SU-DHL-6 (cell line): ENCODE results near the gene LCE2B.
"Not testable (repeated sequence)": the region's sequence is repeated elsewhere in the genome, so short reads cannot be mapped to it uniquely, and the experiment has no call there.

Source experiments
- H2AFZ ChIP-seq: fragments of 200-600 bp; sonication (generic); 2 replicates; pipeline ENCODE4 v1.6.1; 2014; ENCODE audit warnings: low read depth, mild to moderate bottlenecking, moderate library complexity, mixed read lengths, antibody characterized with exemption, low read length; ENCODE audit not compliant: severe bottlenecking
- H3F3A ChIP-seq: fragments of 200-600 bp; shearing (Covaris generic); 2 replicates; pipeline ENCODE4 v1.6.0; 2016; ENCODE audit warnings: antibody characterized with exemption, mild to moderate bottlenecking; ENCODE audit not compliant: insufficient read depth
- H3K27ac ChIP-seq: fragments of 200-600 bp; sonication (generic); 2 replicates; pipeline ENCODE4 v1.5.1; 2016; ENCODE audit warnings: low read depth, mild to moderate bottlenecking, low read length, moderate library complexity, mixed read lengths
- H3K27me3 ChIP-seq: fragments of 200-600 bp; sonication (generic), shearing (Covaris generic); 2 replicates; pipeline ENCODE4 v1.6.0; 2014; ENCODE audit warnings: mild to moderate bottlenecking, low read length
- H3K36me3 ChIP-seq: fragments of 200-600 bp; sonication (generic); 2 replicates; pipeline ENCODE4 v1.6.1; 2014; ENCODE audit warnings: mild to moderate bottlenecking, low read length, mixed read lengths
- H3K4me2 ChIP-seq: fragments of 300-600, 200-600 bp; shearing (Covaris generic), sonication (generic); 2 replicates; pipeline ENCODE4 v1.6.0; 2014; ENCODE audit warnings: low read length, low read depth, mild to moderate bottlenecking; ENCODE audit not compliant: poor library complexity, severe bottlenecking
- H3K4me3 ChIP-seq: fragments of 200-600 bp; sonication (generic); 2 replicates; pipeline ENCODE4 v1.5.1; 2014; ENCODE audit warnings: antibody characterized with exemption, low read length, mild to moderate bottlenecking, mixed read lengths; ENCODE audit not compliant: insufficient read depth, poor library complexity, severe bottlenecking
- H3K79me2 ChIP-seq: fragments of 200-600 bp; sonication (generic); 2 replicates; pipeline ENCODE4 v1.6.1; 2014; ENCODE audit warnings: mild to moderate bottlenecking, low read length, moderate library complexity; ENCODE audit not compliant: insufficient read depth
- H3K9ac ChIP-seq: fragments of 200-600 bp; sonication (generic); 2 replicates; pipeline ENCODE4 v1.7.0; 2014; ENCODE audit warnings: mild to moderate bottlenecking, low read length
- H3K9me2 ChIP-seq: fragments of 200-600 bp; sonication (generic); replicated peaks from 2 replicates; pipeline ENCODE4 v1.6.1; 2014; ENCODE audit warnings: low read length; ENCODE audit not compliant: insufficient read depth
- H3K9me3 ChIP-seq: fragments of 200-600 bp; sonication (generic); 2 replicates; pipeline ENCODE4 v1.6.1; 2014; ENCODE audit warnings: low read length, mixed read lengths; ENCODE audit not compliant: insufficient read depth
- H4K20me1 ChIP-seq: fragments of 200-600 bp; sonication (generic); 2 replicates; pipeline ENCODE4 v1.6.1; 2014; ENCODE audit warnings: low read depth, mild to moderate bottlenecking, antibody characterized with exemption, low read length, moderate library complexity, mixed read lengths
- EZH2phosphoT487 ChIP-seq: fragments of 200-600 bp; sonication (generic), shearing (Covaris generic); conservative IDR thresholded peaks from 2 replicates; pipeline ENCODE4 v1.6.1; 2018; ENCODE audit warnings: mild to moderate bottlenecking, antibody characterized with exemption, low read length, moderate library complexity, mixed read lengths
- TF ChIP-seq, protein P1 (sequence below): fragments of 200-600 bp; sonication (generic); IDR thresholded peaks from one replicate; pipeline ENCODE4 v1.5.1; 2017; ENCODE audit warnings: antibody characterized with exemption, mild to moderate bottlenecking, low read length, moderate library complexity; ENCODE audit not compliant: insufficient read depth, poor library complexity, severe bottlenecking

The LCE2B gene

DNA sequence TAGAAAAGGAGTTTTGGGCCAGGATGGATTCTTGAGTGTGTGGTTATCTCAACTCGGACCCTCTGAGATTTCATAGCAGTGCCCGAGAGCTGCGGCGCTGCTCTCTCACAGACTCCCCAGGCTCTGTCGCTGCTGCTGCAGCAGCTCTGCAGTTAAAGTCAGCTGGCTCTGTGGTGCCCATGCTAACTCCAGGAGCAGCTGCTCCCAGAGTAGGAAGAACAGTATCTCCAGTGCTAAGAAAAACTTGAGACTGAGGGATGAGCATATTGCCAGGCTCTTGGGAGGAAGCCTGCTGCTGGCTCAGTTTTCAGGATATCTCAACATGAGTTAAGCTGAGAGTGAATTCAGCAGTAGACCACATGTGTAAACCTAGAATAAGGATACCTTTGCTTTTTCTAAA is 18.3 kb upstream of the LCE2B start:
- Histone ChIP-seq H4K20me1 (no peaks in the 10 kb centered on the region), H3K27me3 (no peaks in the 10 kb centered on the region), H3F3A (no peaks in the 10 kb centered on the region), H3K9me3 (no peaks in the 10 kb centered on the region), H3K4me2 (no peak overlapping the region), H3K27ac (no peak overlapping the region), H3K79me2 (no peaks in the 10 kb centered on the region), H3K4me3 (no peak overlapping the region), H2AFZ (no peak overlapping the region), H3K36me3 (no peaks in the 10 kb centered on the region), H3K9ac (no peak overlapping the region), H3K9me2 (no peaks in the 10 kb centered on the region)
- TF ChIP-seq EZH2phosphoT487, result no peak
- TF ChIP-seq, protein P1, sequence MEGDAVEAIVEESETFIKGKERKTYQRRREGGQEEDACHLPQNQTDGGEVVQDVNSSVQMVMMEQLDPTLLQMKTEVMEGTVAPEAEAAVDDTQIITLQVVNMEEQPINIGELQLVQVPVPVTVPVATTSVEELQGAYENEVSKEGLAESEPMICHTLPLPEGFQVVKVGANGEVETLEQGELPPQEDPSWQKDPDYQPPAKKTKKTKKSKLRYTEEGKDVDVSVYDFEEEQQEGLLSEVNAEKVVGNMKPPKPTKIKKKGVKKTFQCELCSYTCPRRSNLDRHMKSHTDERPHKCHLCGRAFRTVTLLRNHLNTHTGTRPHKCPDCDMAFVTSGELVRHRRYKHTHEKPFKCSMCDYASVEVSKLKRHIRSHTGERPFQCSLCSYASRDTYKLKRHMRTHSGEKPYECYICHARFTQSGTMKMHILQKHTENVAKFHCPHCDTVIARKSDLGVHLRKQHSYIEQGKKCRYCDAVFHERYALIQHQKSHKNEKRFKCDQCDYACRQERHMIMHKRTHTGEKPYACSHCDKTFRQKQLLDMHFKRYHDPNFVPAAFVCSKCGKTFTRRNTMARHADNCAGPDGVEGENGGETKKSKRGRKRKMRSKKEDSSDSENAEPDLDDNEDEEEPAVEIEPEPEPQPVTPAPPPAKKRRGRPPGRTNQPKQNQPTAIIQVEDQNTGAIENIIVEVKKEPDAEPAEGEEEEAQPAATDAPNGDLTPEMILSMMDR, result no peak

GRCh38 chr1:152673016-152673415 is 12.9 kb upstream of the LCE2B start:
- Histone ChIP-seq H3K36me3 (no peaks in the 10 kb centered on the region), H3F3A (no peaks in the 10 kb centered on the region), H3K9me3 (no peaks in the 10 kb centered on the region), H3K9ac (no peak overlapping the region), H4K20me1 (no peaks in the 10 kb centered on the region), H3K9me2 (no peaks in the 10 kb centered on the region), H2AFZ (no peak overlapping the region), H3K27me3 (no peaks in the 10 kb centered on the region), H3K4me3 (no peak overlapping the region), H3K79me2 (no peaks in the 10 kb centered on the region), H3K27ac (no peak overlapping the region), H3K4me2 (no peak overlapping the region)
- TF ChIP-seq, protein P1, result no peak
- no peak for TF ChIP-seq EZH2phosphoT487

GRCh38 chr1:152674983-152675382 is 10.9 kb upstream of the LCE2B start, which contains the start of gene LCE2C:
Gene LCE2C (plus strand): TSS chr1:152675279. CDS start chr1:152676016, 737 bp downstream.
- H2AFZ ChIP-seq, H3K79me2 ChIP-seq, H3K4me2 ChIP-seq, H3K27me3 ChIP-seq, H3K36me3 ChIP-seq, H3K9me2 ChIP-seq, H3K4me3 ChIP-seq, H3K27ac ChIP-seq, H3K9me3 ChIP-seq, H4K20me1 ChIP-seq, H3K9ac ChIP-seq, H3F3A ChIP-seq: not testable (repeated sequence)

DNA sequence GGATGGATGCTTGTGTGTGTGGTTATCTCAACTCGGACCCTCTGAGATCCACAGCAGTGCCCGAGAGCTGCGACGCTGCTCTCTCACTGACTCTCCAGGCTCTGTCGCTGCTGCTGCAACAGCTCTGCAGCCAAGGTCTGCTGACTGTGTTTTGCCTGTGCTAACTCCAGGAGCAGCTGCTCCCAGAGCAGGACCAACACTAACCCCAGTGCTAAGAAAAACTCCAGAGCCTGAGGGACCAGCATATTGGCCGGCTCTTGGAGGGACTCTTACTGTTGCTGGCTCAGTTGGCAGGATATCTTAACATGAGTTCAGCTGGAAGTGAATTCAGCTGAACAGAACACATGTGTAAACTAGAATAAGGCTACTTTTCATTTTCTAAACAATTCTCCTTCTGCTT is 6.5 kb upstream of the LCE2B start:
- Histone ChIP-seq H3K27me3 (no peaks in the 10 kb centered on the region), H3F3A (no peaks in the 10 kb centered on the region), H4K20me1 (no peaks in the 10 kb centered on the region), H3K9me3 (no peaks in the 10 kb centered on the region), H3K9ac (no peak overlapping the region), H3K27ac (no peak overlapping the region), H3K4me2 (no peak overlapping the region), H3K4me3 (no peak overlapping the region), H3K79me2 (no peaks in the 10 kb centered on the region), H2AFZ (no peak overlapping the region), H3K9me2 (no peaks in the 10 kb centered on the region), H3K36me3 (no peaks in the 10 kb centered on the region)
- no peak for TF ChIP-seq EZH2phosphoT487
- TF ChIP-seq, protein P1, result no peak
